Mucosa of gallbladder (tissue), 1 donor: ENCODE data around the gene AGBL1. TPM values are rescaled to one million over a fixed set of nuclear protein-coding genes. Genes with fewer than 3 reads are reported as not detected.
"Not testable (repeated sequence)": the region's sequence is repeated elsewhere in the genome, so short reads cannot be mapped to it uniquely, and the experiment has no call there.

ENCODE experiments used
- DNase-seq: peaks from one replicate; pipeline ENCODE4 v3.0.0-alpha.2; 2020; ENCODE audit warnings: low spot score
- total RNA-seq: library from RNA; stranded (reverse); gene quantifications from one replicate; pipeline ENCODE4 v1.2.1, GENCODE V29; 2021
- donor health status: DM: no; HTN: no; CAD: no.

The AGBL1 gene
- total RNA-seq, 1 donor from 2014 or later: not detected

DNA sequence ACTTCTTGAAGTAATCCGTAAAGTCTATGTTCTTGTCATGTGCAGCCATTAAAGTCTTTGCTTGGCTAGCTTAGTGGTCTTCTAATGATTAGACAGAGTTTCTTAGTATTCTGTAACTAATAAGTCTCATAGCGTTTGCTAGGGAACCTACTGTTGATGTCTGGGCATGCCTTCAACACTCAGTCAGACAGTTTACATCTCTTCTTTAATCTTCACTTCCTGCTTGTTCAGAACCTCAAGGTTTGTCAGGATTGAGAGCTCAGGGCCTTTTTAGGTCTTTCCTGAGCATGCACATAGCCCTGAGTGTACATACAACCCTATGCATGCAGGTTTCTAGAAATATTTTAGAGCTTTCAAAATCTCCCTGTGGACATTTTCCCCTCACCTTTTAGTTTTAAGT is 426.3 kb downstream of the AGBL1 start:
- no peak for DNase-seq

DNA sequence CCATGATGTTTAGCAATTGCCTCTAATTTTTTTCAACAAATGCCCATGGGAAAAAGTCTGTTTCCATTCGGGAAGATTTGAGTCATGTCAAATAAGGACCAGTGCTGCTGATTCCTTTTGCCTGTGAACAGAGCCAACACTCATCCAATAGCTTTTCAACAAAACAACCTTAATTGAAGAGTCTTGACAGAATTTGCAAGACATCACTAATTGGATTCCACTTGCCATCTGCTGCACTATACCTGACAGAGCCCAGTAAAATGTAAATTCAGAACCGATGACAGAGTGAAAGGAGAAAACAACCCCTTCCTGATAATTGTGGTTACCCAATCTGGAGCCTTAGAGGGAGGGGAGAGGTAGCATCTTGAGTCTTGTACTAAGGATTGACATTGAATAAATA is 426.7 kb downstream of the AGBL1 start:
- no peak for DNase-seq

DNA sequence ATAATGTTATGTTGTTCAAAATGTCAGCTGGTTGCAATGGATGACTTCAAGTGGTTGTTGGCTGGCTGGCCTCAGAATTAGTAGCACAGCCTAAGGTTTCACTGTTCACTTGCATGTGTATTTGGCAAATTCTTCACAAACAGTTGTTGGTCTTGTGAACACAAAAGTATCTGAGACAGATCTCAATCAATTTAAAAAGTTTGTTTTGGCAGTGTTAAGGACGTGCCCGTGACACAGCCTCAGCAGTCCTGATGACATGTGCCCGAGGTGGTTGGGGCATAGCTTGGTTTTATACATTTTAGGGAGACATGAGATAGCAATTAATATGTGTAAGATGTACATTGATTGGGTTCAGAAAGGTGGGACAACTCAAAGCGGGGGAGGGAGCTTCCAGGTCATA is 436.0 kb downstream of the AGBL1 start:
- DNase-seq: no peak

DNA sequence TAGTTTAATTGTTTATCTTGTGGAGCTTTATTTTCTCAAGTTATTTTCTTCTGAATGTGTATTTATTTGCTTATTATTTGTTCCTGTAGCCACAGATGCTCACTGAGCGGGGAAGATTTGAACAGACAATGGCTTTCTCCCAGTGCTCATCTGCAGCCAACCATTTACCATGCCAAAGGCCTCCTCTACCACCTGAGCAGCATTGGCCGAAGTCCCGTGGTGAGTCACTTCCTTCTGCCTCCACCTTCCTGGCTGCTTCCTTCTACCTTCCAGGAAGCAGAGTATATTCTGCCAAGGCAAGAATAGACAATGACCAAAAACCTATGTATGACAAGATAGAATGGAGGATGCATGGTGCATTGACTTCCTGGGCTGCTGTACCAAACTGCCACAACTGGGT is 443.1 kb downstream of the AGBL1 start:
- DNase-seq: no peak

DNA sequence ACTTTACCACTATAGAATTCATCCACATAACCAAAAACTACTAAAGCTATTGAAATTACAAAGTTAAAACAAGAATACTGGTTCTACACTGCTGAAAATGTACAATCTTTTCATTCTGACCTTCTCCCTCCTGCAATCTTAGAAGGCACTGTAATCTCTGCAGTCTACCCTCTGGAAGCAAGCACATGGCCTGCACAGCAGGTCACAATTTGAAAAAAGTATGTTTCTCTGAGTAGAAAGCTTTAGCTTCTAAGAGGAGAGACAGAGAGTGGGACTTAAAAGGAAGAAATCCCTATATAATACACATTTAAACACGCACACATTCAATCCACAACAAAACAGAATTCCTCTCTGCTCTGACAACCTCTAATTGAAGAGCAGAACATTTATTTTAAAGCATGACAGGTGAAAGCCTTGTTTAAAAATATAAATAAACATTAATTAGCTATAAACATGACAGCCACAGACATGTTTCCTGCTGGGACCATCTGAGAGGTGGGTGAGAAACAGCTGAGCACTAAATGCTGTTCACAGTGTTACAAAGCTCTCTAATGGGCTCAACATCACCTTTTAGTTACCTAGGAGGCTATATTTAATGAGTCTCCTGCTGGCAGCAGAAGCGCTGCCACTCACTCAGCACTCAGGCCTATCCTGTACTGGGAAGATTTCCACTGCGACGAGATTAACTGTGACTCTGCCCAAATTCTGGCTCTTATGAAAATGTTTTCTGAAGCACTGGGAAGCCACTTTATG is 447.4 kb downstream of the AGBL1 start:
- no peak for DNase-seq

DNA sequence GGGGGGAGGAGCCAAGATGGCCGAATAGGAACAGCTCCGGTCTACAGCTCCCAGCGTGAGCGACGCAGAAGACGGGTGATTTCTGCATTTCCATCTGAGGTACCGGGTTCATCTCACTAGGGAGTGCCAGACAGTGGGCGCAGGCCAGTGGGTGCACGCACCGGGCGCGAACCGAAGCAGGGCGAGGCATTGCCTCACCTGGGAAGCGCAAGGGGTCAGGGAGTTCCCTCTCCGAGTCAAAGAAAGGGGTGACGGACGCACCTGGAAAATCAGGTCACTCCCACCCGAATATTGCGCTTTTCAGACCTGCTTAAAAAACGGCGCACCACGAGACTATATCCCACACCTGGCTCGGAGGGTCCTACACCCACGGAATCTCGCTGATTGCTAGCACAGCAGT is 448.4 kb downstream of the AGBL1 start:
- not testable (repeated sequence) for DNase-seq

DNA sequence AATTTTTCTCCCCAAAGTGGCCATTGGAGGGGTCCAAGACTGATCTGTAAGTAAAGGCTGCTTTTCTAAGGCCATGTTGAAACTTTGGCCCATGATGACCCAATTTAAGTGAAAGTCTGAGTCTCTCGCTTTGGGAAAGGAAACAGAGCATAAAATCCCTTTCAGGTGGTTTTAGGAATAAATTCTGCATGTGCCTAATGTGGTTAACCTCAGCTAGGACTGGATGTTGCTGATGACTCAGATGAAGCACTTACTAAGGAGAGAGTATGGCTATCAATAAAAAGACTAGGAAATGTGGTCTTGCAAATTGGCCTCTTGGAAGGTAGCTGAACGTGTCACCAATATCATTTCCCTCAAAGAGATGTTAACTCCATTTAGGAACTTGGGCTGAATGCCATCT is 458.5 kb downstream of the AGBL1 start:
- no peak for DNase-seq

DNA sequence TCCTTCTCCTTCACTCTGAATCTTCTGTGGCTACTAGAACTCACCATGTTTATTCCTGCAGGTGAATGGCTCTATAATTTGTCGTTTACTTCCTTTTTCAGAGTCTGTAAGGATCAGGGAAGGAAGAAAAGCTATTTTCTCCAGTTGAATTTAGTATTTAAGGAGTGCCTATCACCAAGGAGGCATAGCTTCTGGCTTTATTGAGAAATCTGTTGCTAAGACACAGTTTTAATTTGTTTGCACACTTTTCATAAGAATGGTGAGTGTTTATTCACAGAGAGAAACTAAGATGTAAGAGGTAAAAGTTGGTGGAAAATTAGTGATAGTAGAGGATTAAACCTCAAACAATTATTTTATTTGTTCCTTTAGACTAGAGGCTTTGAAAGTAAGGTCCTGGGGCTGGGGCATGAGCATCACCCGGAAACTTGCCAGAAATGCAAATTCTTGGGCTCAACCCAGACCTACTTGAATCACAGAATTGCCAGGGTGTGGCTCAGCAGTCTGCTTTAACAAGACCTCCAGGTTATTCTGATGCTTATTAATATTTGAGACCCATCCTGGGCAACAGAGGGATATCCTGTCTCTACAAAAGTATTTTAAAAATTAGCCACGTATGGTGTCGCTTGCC is 461.3 kb downstream of the AGBL1 start:
- DNase-seq: no peak

DNA sequence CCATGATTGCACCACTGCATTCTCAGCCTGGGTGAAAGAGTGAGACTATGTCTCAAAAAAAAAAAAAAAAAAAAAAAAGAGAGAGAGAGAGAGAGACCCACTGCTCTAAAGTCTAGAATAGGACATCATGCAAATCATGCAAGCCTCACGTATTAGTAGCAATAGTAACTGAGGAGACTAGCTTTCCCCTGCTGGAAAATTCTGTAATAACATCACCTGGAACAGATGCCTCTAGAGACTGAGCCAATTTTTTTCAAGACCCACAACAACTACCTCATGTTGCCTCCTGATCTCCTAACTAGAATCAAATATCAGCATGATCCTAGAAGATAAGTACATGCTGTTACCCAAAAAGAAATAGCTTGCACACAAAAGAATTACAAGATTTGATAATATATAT is 461.9 kb downstream of the AGBL1 start:
- DNase-seq: no peak

DNA sequence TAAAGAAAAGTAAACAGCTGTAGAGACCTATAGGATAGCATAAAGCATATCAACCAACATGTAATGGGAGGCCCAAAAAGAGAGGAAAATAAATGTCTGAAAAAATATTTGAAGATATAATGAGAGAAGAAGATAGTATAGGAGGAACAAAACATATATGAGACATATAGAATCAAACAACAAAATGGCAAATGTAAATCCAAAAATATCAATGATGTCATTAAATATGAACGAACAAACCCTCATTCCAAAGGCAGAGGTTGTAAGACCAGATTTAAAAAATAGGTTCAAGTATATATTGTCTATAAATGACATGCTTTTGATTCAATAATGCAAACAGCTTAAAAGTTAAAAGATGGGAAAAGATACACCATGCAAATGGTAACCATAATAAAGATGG is 470.4 kb downstream of the AGBL1 start:
- no peak for DNase-seq

DNA sequence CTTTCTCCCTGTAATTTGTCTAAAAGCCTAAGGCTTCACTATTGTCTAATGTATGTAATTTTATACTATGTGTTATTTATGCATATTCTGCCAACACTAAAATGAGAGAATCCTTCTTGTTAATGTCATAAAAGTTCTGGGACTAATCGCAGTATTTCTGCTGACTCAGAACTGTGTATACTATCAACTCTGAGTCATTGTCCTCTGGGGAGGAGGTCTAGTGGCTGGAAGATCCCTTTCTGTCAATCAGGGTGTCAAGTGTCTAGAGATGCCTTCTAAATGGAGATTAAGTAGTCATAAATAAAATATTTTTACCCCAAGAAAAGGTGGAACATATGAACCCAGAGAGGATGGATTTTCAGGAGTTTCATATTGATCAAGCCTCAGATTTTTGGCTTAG is 473.4 kb downstream of the AGBL1 start:
- no peak for DNase-seq

DNA sequence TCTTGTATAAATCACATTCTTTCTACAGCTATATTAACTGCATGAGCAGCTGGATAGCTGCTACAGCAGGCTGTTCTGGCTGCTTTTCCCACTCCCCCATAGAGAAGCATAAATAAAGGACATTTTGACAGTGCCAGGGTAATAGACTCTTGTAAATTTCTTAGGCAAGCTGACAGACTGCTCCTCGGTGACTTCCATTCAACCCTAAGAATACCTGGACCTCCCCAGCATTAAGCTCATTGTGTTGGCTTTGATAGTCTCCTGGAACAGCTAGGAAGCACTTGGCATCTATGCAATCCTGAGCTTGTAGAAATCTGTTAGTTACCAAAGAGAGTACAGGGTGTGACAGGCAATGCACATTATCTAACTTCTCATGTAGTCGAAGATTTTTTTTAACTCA is 475.4 kb downstream of the AGBL1 start:
- DNase-seq: no peak

DNA sequence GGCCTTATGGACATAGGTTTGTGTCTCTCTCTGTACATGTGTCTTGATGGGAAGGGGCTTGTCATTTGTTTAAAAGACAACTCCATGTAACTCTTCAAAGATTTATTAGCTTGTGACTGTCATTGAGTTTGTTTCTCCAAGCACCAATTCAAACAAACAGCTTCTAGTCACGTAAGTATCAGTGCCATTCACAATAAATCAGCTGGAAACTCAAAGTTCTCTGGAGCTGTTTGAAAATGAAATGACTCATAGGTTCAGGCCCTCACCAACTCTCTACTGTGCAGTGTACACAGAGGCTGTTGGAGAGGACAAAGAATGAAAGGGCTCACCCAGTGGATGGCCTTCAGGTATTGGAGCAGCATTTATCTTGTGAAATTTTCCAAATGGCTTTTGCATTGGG is 476.3 kb downstream of the AGBL1 start:
- no peak for DNase-seq

DNA sequence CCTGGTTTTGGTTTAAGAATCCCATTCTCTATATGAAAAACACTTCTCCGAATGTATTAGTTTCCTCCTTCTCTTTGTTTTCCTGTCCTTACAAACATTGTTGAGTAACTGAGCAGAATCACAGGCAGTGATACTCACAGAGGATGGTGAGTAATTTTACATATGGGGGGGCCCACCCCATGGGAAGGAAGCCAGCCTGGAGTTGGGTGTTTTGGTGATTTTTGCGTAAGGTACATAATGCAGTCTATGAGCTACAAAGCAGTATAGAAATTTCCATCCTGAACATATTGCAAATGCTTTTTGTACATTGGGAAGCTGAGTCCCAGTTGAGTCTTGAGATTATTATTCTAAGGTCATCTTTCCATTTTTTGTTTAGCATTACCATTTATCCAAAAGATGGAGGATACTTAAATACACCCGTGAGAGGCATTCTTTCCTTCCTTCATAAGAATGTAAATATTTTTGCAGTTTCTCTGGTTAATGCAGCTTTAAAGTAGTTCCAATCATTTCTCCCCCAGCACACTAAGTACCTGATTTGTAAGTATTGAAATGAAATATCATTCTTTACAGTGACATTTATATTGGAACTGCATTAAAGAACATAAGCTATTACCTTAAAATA is 476.8 kb downstream of the AGBL1 start:
- DNase-seq: no peak

DNA sequence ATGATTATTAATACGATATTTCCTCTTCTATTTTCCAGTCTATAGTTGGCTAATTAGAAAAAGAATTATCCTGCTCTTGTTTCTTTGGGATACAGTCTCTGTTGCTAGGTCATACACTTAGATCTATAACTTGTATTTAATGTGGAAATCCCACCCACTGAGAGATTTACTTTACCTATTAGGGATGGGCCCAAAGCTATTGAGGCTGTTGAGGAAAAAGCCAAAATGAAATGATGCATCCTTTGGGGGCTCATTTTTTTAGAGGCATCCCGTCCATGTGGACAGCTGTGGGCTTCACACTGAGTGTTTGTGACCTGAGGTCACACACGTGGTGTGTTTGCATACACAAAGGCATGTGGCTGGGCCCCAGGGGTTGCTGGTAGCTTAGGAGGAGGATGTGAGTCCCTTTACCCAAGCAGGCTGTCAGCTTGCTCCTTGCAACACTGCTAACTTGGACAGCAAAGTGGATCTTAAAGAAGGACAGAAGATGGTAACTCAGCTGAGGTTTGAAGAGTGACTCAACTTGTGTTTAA is 477.4 kb downstream of the AGBL1 start:
- DNase-seq: no peak

DNA sequence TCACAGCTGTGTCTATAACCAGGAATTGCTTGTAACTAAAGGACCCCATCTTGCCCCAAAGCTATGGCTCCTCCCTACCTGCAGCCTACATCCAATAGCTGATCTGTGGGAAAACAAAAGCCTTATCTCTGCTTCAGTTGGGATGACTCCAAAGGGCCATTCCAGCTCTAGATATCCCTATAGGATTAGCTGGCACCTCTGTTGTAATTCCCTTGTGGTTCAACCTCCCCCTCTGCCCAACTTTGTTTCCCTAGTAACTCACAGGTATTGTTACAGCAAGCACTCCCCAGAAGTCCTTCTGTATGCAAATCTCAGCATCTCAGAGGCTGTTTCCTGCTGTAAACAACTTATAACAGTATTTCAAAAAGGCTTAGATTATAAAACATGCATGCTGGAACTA is 478.6 kb downstream of the AGBL1 start:
- DNase-seq: no peak

DNA sequence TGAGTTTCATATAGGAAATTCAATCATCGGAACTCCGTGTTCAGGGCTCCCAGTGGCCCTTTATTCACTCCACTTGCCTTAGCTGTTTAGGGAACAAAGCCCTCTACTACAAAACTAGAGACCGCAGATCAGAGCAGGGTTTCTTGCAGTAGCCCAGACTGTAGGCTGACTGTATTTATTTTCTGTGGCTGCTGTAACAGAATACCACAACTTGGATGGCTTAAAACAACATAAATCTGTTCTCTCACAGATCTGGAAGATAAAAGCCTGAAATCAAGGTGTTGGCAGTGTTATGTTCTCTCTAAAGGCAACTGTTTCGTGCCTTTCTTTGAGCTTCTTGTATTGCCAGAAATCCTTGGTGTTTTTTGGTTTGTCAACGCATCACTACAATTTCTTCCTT is 479.0 kb downstream of the AGBL1 start:
- no peak for DNase-seq

DNA sequence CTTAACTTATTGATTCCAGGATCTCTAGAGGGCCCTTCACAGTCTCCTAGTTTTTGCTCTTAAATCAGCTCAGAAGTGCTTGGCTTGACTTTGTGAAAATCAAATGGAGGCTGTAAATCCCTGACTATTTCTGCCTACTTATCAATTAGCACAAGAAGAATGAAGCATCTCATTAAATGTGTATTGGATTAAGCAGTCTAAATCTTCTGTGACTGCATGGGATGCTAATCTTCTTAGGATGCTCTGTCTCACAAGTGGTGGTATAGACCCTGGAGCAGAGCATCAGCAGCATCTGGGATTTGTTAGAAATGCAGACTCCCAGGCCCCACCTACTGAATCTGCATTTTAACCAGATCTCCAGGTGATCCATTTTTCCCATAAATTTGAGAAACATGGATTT is 488.7 kb downstream of the AGBL1 start:
- no peak for DNase-seq

DNA sequence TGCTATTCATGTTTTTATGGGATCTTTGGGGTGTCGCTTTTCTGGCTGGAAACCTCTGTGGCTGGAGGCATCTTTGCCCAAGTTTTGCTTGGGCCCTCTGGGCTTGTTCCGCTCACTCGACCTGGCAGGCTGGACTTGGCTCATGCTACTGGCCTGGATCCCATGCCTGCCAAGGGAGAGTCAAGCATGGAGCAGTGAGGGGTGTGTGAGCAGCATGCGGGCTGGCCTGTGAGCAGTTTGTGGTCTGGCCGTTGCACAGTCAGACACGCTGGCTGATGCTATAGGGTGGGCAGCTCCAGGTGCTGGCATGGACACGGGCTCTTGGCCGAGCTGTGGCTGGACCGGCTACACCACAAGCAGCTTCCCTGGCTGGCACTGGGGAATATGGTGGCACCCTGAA is 491.1 kb downstream of the AGBL1 start:
- no peak for DNase-seq

DNA sequence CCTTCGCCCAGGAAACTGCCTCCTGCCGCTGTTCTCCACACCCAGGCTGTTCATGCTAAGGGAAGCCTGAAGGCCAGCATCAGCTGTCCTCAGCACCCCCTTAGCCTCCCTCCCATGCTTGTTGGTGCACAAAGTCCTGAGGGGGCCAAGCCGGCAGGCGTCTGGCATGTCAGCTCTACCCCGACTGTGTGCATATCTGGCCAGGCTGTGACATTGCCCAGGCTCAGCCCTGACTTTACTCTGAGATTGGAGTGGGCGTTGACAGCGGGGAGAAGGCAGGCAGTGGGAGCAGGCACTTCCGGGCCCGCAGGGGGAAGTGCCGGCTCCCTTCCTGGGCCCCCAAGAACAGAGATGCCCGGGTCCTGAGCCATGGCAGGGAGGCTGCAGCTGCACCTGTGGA is 492.2 kb downstream of the AGBL1 start:
- no peak for DNase-seq

DNA sequence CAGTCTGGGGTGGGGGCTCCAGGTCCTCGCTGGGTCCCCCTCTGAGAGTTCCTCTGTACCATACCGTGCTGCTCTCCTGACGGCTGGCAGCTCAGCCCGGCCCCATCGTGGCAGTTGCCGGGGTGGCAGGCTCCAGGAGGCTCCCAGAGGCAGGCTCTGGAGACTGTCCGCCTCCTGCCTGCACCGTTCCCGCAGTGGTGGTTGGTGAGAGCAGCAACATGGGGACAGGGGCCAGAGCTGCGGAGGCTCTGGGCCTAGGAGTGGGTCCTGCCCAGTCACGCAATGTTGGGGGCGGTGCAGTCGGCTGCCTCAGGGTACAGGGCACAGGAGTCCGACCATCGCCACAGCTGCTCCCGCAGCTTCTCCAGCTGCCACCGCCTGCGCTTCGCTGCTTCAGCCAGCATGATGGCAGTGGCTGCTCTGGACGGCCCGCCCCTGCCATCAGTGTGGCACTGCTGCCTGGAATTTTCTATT is 492.7 kb downstream of the AGBL1 start:
- no peak for DNase-seq

DNA sequence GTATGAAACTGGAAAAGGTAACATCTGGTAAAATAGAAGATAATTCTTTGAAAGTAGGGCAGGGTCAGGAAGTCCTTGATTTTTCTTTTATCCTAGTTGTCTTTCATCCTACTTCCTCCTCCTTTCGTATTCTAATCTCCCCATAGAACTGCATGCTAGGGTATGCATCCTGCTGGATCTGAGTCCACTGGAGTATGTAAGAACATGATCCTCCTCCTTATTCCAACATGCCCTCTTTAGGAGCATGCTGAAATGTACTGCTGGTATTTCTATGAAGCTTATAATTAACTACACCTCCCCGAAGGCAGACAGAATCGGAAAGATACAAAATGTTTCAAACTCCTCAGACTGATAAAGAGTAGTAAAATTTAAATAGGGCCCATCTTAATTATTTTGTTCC is 493.8 kb downstream of the AGBL1 start:
- no peak for DNase-seq

DNA sequence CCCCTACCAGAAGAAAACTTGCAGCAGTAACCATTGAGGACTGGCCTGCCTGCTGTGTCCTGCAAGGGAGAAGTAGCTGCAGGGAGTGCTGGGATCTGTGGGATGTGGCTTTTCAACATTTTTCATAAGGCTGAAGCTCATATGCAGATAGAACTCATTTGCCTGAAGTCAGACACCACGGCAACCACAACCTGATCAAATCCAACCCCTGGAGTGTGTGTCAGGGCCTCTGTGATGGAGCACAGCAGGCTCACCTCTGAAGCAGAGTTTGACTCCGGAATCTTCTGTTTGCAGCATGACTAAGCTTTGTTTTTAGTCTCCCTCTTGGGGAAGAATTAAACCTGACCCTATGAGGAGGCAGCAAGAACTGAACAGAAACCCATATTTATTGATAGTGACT is 508.7 kb downstream of the AGBL1 start:
- DNase-seq: no peak
